ENCODE measurements around the gene FLYWCH2.

FLYWCH2 gene

DNA sequence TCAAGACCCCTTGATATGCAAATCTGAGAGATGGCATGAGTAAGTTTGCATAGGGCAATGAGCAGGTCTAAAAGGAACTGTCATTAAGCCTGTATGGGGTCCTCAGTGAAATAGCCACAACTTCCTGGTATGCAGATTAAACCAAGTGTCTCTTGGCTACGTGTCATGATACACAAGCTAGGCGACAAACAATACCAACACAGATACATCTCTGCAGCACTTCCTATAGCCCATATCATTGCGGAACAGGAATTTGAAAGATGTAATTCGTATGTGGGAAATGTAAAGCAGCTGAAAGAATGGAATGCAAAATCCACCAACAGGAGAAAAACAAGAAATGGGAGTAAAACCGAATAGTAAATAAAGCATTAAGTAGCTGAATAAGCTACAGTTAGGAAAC is 37.9 kb upstream of the FLYWCH2 start:
- DNase-seq: no peak
- Mint-ChIP-seq H3K9me3 (no peaks in the 10 kb centered on the region), H3K27ac (peak overlapping the region; percentile 70 to 91), H3K27me3 (peaks cover 0 to 10% of the 10 kb centered on the region in 2 donors), H3K4me3 (no peak overlapping the region), H3K4me1 (ENCODE audit: low read depth in 2 of 2) (peaks cover 42 to 49% of the 10 kb centered on the region in 2 donors), H3K36me3 (ENCODE audit: insufficient read depth) (peaks cover 10% of the 10 kb centered on the region)
- ATAC-seq (replicated peaks): peak; percentile 20

DNA sequence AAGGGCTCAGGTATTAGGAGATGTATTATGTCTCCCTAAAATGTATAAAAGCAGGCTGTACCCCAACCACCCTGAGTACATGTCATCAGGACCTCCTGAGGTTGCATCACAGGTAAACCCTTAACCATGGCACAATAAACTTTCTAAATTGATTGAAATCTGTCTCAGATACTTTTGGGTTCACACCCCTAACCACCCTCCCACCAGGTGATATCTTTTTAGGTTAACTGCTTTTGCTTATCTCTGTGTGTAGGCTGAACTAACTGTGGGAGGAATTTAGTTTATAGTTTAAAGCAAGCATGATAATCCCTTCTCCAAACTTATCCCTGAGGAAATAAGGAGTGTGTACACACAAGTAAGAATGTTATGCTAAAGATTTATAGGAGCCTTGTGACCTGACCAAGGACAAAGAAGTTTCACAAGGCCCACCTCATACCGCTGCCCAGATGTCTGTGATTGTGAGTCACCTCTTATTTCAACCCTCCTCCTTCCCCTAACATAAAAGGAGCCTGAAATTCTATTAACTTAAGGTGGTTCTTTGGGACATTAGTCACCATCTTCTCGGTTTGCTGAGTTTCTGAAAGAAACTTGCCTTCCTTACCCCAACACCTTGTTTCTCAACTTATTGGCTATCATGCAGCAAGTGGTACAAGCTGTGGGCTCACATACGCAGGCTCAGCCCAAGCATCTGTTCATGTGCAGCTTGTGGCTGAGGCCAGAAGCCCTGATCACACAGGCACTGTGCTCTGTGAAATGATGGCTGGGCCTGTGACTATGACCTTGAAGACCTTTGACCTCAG is 36.3 kb upstream of the FLYWCH2 start:
- ATAC-seq (replicated peaks): peak; percentile 66
- Mint-ChIP-seq H3K27ac (peak overlapping the region; percentile 62 to 91), H3K4me3 (peak overlapping the region; percentile 18 to 58), H3K36me3 (ENCODE audit: insufficient read depth) (peaks cover 10% of the 10 kb centered on the region), H3K9me3 (no peaks in the 10 kb centered on the region), H3K27me3 (peaks cover 0 to 12% of the 10 kb centered on the region in 2 donors), H3K4me1 (ENCODE audit: low read depth in 2 of 2) (peaks cover 37 to 39% of the 10 kb centered on the region in 2 donors)
- no peak for DNase-seq

DNA sequence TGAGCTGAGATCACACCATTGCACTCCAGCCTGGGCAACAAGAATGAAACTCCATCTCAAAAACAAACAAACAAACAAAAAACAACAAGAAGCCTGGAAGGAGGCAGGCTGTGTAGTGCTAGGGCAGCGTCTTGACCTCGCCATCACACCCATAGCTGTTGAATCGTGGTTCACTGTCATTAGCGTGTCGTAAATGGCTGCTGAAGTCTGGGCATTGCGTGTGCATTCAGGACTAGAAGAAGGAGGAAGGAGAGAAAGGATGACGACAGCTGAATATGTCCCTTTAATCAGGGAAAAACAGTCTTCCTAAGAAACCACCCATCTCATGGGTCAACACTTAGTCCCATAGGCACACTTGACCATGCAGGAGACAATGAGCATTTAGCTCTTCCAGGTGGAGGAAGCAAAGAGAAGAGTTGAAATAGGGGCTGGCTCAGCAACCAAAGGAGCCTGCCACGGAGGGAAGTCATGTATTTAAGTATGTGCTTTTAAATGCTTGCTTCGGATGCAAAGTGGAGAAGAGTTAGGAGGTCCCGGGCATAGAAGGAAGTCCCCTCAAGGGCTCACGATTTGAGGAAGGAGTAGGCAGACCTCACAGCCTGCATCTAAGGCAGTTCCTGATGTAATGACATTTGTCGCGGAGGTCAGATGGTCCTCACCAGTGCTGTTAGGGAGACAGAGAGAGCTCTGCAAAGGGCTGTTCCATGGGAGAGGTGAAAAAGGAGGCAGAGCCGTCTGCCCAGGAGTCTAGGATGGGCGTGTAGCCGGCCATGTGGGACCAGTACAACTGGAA is 33.9 kb upstream of the FLYWCH2 start:
- ATAC-seq (replicated peaks) (no peak), DNase-seq (no peak)
- H3K9me3 Mint-ChIP-seq: peaks cover 0 to 2% of the 10 kb centered on the region in 2 donors
- no peak overlapping the region for H3K4me3 Mint-ChIP-seq
- no peak overlapping the region for H3K27ac Mint-ChIP-seq
- peaks cover 19 to 25% of the 10 kb centered on the region in 2 donors for H3K4me1 Mint-ChIP-seq (ENCODE audit: low read depth in 2 of 2)
- peaks cover 0 to 12% of the 10 kb centered on the region in 2 donors for H3K27me3 Mint-ChIP-seq
- no peaks in the 10 kb centered on the region for H3K36me3 Mint-ChIP-seq (ENCODE audit: insufficient read depth)

DNA sequence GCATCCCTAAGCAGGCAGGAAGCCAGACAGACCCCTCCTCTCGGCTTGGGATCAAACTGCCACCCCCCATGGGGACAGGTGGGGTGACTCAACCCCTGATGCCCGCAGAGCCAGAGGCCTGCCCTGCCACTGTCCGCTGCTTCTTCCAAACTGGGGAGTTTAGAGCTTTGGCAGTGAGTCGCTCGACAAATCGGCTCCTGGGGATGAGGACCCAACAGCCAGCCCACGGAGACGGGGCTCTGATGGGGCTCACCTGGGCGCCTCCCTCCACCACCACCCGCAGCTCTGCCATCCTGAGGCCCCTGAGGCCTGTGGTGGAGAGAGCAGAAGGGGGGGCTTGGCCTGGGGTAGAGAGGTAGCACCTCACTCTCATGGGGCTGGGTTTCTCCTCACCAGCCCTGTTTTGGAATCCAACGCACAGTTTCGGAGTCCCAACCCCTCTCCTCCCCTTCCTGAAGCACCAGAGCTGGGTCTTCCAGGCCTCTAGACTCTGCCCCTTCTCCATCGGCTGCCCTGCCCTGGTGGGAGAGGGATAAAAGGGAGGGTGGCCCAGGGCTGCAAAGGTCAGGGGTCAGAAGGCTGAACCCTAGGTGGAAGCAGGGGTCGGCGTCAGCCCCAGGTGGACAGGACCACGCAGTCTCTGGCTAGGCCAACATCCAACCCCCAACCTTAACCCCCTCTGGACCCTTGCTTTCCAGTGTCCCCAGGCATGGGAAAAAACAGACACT is 30.8 kb upstream of the FLYWCH2 start:
- Mint-ChIP-seq H3K27me3 (peaks cover 0 to 12% of the 10 kb centered on the region in 2 donors), H3K27ac (no peak overlapping the region), H3K4me1 (ENCODE audit: low read depth in 2 of 2) (peaks cover 2 to 4% of the 10 kb centered on the region in 2 donors), H3K4me3 (no peak overlapping the region), H3K9me3 (peaks cover 2 to 9% of the 10 kb centered on the region in 2 donors), H3K36me3 (ENCODE audit: insufficient read depth) (no peaks in the 10 kb centered on the region)
- DNase-seq (no peak), ATAC-seq (replicated peaks) (no peak)

DNA sequence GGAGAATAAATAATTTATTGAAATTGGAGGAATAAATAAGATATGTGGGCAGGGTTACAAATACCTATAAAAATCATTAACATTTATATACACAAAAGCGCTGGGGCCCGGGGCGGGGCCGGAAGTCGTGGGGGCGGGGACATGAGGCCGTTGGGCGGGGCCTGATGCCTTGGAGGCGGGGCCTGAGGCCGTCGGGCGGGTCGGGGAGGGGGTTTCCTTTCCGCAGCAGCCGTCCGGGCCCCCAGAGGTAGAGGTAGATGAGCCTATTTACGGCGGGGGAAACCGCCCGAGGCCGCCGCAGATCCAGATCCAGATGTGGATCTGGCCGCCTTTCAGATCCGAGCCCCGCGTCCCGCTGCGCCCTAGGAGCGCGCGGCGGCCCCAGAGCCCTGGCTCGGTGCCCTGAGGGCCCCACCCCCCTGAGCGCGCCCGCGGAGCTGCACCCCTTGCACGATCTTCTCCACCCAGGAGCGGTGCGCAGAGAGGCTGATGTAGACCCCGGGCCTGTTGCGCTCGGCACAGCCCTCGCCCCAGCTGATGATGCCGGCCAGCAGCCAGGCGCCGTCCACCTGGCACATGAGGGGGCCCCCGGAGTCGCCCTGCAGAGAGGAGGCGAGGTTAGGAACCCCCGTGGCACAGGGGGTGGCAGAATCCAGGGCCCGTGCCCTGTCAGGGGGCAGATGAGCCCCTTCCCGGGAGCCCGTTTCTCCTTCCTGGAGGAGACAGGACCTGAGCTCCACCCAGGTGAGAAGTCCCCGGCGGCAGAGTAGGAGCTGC is 30.1 kb upstream of the FLYWCH2 start:
- no peak for ATAC-seq (replicated peaks)

DNA sequence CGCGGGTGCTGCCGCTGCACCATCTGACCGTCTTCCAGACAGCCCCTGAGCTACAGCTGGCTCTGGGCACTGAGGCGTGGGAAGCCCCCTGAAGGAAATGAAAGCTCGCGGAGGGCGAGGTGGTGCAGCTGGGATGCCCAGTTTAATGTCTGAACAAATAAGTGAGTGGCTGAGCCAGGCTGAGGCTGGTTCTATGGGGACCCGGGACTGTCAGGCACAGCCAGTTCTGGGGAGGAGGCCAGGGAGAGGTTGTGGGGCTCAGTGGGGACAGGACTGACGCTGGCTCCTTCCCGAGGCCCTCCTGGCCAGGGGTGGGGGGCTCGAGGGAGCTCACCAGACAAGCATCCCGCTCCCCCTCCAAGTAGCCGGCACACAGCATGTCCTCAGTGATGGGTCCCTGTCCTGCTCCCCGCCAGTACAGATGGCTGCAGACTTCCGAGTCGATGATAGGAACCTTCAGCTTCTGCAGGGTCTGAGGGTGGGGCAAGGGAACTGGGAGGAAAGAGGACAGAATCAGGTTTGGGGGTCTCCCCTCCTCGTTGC is 29.4 kb upstream of the FLYWCH2 start:
- Mint-ChIP-seq H3K4me3 (no peak overlapping the region), H3K4me1 (ENCODE audit: low read depth in 2 of 2) (peaks cover 5 to 6% of the 10 kb centered on the region in 2 donors), H3K27me3 (peaks cover 6 to 22% of the 10 kb centered on the region in 2 donors), H3K9me3 (peaks cover 2 to 9% of the 10 kb centered on the region in 2 donors), H3K27ac (no peak overlapping the region), H3K36me3 (ENCODE audit: insufficient read depth) (peaks cover 5% of the 10 kb centered on the region)
- DNase-seq: no peak
- ATAC-seq (replicated peaks): no peak

More for the DNA sequence above, 30.1 kb upstream of the FLYWCH2 start:
- H3K27ac Mint-ChIP-seq: no peak overlapping the region
- no peak overlapping the region for H3K4me3 Mint-ChIP-seq
- no peak for DNase-seq
- peaks cover 5 to 6% of the 10 kb centered on the region in 2 donors for H3K4me1 Mint-ChIP-seq (ENCODE audit: low read depth in 2 of 2)
- peaks cover 6 to 20% of the 10 kb centered on the region in 2 donors for H3K27me3 Mint-ChIP-seq
- H3K9me3 Mint-ChIP-seq: peaks cover 2 to 9% of the 10 kb centered on the region in 2 donors
- H3K36me3 Mint-ChIP-seq (ENCODE audit: insufficient read depth): peaks cover 5% of the 10 kb centered on the region

DNA sequence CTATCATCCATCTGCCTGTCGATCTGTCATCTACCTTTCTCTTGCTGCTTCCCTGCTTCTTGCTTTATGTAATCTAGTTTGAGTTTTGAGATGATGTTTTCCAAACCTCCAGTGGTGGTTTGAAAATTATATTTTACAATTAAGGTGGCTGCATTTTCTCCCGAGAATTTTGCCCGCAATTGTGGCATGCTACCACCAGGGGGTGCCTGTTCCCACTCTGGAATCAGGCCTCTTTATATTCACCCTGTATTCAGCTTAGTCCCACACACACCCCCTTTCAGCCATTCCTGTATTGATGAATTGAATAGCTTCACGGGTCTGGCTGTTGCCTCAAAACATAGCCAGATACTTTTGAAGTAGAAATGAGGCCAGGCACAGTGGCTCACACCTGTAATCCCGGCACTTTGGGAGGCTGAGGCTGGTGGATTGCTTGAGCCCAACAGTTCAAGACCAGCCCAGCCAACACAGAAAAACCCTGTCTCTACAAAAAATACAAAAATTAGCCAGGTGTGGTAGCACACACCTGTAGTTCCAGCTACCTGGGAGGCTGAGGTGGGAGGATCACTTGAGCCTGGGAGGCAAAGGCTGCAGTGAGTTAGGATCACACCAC is 28.2 kb upstream of the FLYWCH2 start:
- peaks cover 2 to 9% of the 10 kb centered on the region in 2 donors for H3K9me3 Mint-ChIP-seq
- H3K4me1 Mint-ChIP-seq (ENCODE audit: low read depth in 2 of 2): peaks cover 5 to 6% of the 10 kb centered on the region in 2 donors
- H3K27me3 Mint-ChIP-seq: peaks cover 6 to 16% of the 10 kb centered on the region in 2 donors
- H3K4me3 Mint-ChIP-seq: no peak overlapping the region
- ATAC-seq (replicated peaks) (no peak), DNase-seq (no peak)
- no peak overlapping the region for H3K27ac Mint-ChIP-seq
- peaks cover 5% of the 10 kb centered on the region for H3K36me3 Mint-ChIP-seq (ENCODE audit: insufficient read depth)

DNA sequence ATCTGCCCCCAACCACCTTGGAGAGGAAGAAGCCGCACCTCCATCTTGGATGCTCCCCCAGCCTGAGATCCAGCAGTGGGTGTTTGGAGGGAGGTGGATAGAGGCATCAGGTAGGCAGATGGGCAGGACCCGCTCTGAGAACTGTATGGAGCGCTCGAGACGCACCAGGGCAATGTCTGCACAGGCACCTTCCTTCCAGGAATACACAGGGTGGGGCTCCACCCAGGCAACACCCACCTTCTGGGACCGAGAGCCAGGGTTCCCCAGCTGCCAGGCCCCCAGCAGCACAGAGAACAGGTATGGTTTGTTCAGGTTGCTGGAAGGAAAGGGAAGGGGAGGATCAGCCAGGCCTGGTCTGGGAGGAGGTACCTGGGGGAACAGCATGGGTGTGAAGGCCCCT is 27.5 kb upstream of the FLYWCH2 start:
- Mint-ChIP-seq H3K36me3 (ENCODE audit: insufficient read depth) (peaks cover 5% of the 10 kb centered on the region), H3K4me1 (ENCODE audit: low read depth in 2 of 2) (peaks cover 5 to 6% of the 10 kb centered on the region in 2 donors), H3K9me3 (peaks cover 2 to 9% of the 10 kb centered on the region in 2 donors), H3K27ac (no peak overlapping the region), H3K4me3 (no peak overlapping the region), H3K27me3 (peaks cover 12 to 18% of the 10 kb centered on the region in 2 donors)
- ATAC-seq (replicated peaks) (no peak), DNase-seq (no peak)

DNA sequence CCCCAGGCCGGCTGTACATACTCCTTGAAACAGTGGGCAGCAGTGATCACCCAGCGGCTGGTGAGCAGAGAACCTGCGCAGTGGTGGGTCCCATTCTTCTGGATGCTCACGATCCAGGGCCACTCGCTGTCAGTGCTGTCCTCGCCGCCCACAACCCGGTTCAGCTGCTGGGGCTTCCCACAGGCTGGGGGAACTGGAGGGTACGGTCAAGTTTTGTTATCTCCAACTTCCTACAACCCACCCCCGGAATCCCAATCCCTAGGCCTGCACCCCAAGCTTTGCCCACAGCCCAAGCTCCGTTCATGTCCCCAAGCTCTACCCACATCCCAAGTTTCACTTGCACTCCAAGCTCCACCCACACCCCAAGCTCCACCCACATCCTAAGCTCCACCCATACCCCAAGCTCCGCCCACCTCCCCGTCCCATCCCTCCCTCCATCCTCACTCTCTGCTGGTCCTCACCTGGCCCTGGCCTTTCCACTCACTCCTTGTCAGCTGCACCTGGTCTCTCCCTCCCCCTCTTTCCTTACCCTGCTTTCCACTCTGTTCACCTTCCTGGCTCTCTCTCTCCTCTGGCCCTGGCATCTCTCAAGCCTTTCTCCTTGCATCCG is 26.8 kb upstream of the FLYWCH2 start:
- Mint-ChIP-seq H3K27me3 (peaks cover 12 to 22% of the 10 kb centered on the region in 2 donors), H3K36me3 (ENCODE audit: insufficient read depth) (peaks cover 5% of the 10 kb centered on the region), H3K4me1 (ENCODE audit: low read depth in 2 of 2) (peaks cover 5 to 6% of the 10 kb centered on the region in 2 donors), H3K27ac (peak overlapping the region in 1 of 2 donors; percentile 70), H3K4me3 (no peak overlapping the region), H3K9me3 (peaks cover 2 to 9% of the 10 kb centered on the region in 2 donors)
- DNase-seq (peak in 1 of 3 experiments; percentile 30), ATAC-seq (replicated peaks) (no peak)

DNA sequence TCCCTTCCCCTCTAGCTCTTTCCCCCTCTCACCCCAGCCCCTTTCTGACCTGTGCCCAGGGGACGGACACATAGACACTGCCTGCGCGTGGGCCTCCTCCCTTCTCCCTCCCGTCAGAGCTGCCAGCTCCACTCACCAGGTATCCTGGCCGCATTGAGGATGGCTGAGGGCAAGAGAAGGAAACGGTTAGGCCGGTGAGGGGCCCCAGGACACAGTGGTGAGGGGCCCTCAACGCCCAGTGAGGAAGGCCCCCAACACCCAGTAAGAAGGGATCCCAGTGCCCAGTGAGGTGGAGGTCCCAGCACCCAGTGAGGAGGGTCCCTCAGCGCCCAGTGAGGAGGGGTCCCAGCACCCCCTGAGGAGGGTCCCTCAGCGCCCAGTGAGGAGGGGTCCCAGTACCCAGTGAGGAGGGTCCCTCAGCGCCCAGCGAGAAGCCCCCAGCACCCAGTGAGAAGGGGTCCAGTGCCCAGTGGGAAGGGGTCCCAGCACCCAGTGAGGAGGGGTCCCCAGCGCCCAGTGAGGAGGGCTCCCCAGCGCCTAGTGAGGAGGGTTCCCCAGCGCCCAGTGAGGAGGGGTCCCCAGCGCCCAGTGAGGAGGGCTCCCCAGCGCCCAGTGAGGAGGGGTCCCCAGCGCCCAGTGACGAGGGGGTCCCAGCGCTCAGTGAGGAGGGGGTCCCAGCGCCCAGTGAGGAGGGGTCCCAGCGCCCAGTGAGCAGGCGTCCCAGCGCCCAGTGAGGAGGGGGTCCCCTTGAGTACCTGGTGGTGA is 26.1 kb upstream of the FLYWCH2 start:
- H3K9me3 Mint-ChIP-seq: peaks cover 2 to 9% of the 10 kb centered on the region in 2 donors
- H3K27ac Mint-ChIP-seq: peak overlapping the region in 1 of 2 donors; percentile 70
- peaks cover 12 to 26% of the 10 kb centered on the region in 2 donors for H3K27me3 Mint-ChIP-seq
- H3K4me1 Mint-ChIP-seq (ENCODE audit: low read depth in 2 of 2): peaks cover 5 to 6% of the 10 kb centered on the region in 2 donors
- H3K4me3 Mint-ChIP-seq: peak overlapping the region in 1 of 2 donors; percentile 46
- H3K36me3 Mint-ChIP-seq (ENCODE audit: insufficient read depth): peaks cover 5% of the 10 kb centered on the region
- ATAC-seq (replicated peaks) (no peak), DNase-seq (no peak)

All from effector memory CD8-positive, alpha-beta T cell (primary cell).